ENCODE results near the gene KCNC1.

The KCNC1 gene

GRCh38 chr11:17734418-17734911, at the start of gene KCNC1:
TSS of gene KCNC1 (plus strand) at chr11:17734781. CDS start at chr11:17736003, 1,222 bp downstream.
- DNase-seq (ENCODE audit: insufficient read length, low spot score) = no peak

GRCh38 chr11:17686231-17686980, 48.2 kb upstream of the KCNC1 start:
- DNase-seq (ENCODE audit: insufficient read length, low spot score) (no peak), FAIRE-seq (no peak)

More at GRCh38 chr11:17734418-17734911, at the start of gene KCNC1:
- no peak for FAIRE-seq

- DNase-seq (ENCODE audit: insufficient read length, low spot score) = no peak
- no peak for FAIRE-seq
Measured at GRCh38 chr11:17687946-17688670, 46.5 kb upstream of the KCNC1 start.

- DNase-seq (ENCODE audit: insufficient read length, low spot score) = no peak
Measured at GRCh38 chr11:17691550-17691949, 43.0 kb upstream of the KCNC1 start.

GRCh38 chr11:17691976-17692375, 42.6 kb upstream of the KCNC1 start:
- DNase-seq (ENCODE audit: insufficient read length, low spot score) (no peak), FAIRE-seq (no peak)

More at GRCh38 chr11:17691550-17691949, 43.0 kb upstream of the KCNC1 start:
- FAIRE-seq = no peak

- FAIRE-seq (no peak), DNase-seq (ENCODE audit: insufficient read length, low spot score) (no peak)
Measured at GRCh38 chr11:17692931-17693330, 41.6 kb upstream of the KCNC1 start.

GRCh38 chr11:17693531-17693930, 41.0 kb upstream of the KCNC1 start:
- FAIRE-seq = no peak

GRCh38 chr11:17694494-17695110, 40.0 kb upstream of the KCNC1 start:
- FAIRE-seq = no peak
- no peak for DNase-seq (ENCODE audit: insufficient read length, low spot score)

More at GRCh38 chr11:17693531-17693930, 41.0 kb upstream of the KCNC1 start:
- DNase-seq (ENCODE audit: insufficient read length, low spot score) = no peak

GRCh38 chr11:17695454-17696441, 38.8 kb upstream of the KCNC1 start:
- FAIRE-seq (no peak), DNase-seq (ENCODE audit: insufficient read length, low spot score) (no peak)

- FAIRE-seq = no peak
- no peak for DNase-seq (ENCODE audit: insufficient read length, low spot score)
Measured at GRCh38 chr11:17696741-17697140, 37.8 kb upstream of the KCNC1 start.

GRCh38 chr11:17697175-17697949, 37.2 kb upstream of the KCNC1 start:
- DNase-seq (ENCODE audit: insufficient read length, low spot score) = no peak
- no peak for FAIRE-seq

- FAIRE-seq (no peak), DNase-seq (ENCODE audit: insufficient read length, low spot score) (no peak)
Measured at GRCh38 chr11:17699147-17700114, 35.1 kb upstream of the KCNC1 start.

GRCh38 chr11:17700991-17701390, 33.6 kb upstream of the KCNC1 start:
- no peak for DNase-seq (ENCODE audit: insufficient read length, low spot score)
- no peak for FAIRE-seq

GRCh38 chr11:17702876-17703275, 31.7 kb upstream of the KCNC1 start:
- no peak for DNase-seq (ENCODE audit: insufficient read length, low spot score)
- FAIRE-seq = no peak

GRCh38 chr11:17703951-17704350, 30.6 kb upstream of the KCNC1 start:
- no peak for DNase-seq (ENCODE audit: insufficient read length, low spot score)
- no peak for FAIRE-seq

- FAIRE-seq = no peak
- DNase-seq (ENCODE audit: insufficient read length, low spot score) = no peak
Measured at GRCh38 chr11:17707830-17708229, 26.8 kb upstream of the KCNC1 start.

GRCh38 chr11:17711836-17712235, 22.7 kb upstream of the KCNC1 start:
- DNase-seq (ENCODE audit: insufficient read length, low spot score) = no peak
- FAIRE-seq = no peak

GRCh38 chr11:17713851-17714250, 20.7 kb upstream of the KCNC1 start:
- no peak for FAIRE-seq
- no peak for DNase-seq (ENCODE audit: insufficient read length, low spot score)
